Neuron (in vitro differentiated cells): ENCODE data around the gene DNTT.

Experiments used
- H2AFZ ChIP-seq: one replicate; pipeline ENCODE4 v1.6.1; 2013; ENCODE audit warnings: low read depth, mild to moderate bottlenecking, inconsistent platforms, low read length, moderate library complexity
- H3K27me3 ChIP-seq: one replicate; pipeline ENCODE4 v1.6.1; 2013; ENCODE audit warnings: low read length; ENCODE audit not compliant: insufficient read depth
- H3K36me3 ChIP-seq: one replicate; pipeline ENCODE4 v1.6.1; 2013; ENCODE audit warnings: low read length; ENCODE audit not compliant: insufficient read depth
- H3K4me1 ChIP-seq: one replicate; pipeline ENCODE4 v1.6.1; 2013; ENCODE audit warnings: low read length; ENCODE audit not compliant: insufficient read depth
- H3K4me3 ChIP-seq: 2 replicates; pipeline ENCODE4 v1.5.1; 2013; ENCODE audit warnings: mild to moderate bottlenecking, low read length, moderate library complexity
- H3K9me3 ChIP-seq: one replicate; pipeline ENCODE4 v1.6.1; 2013; ENCODE audit warnings: low read length

The DNTT gene

DNA sequence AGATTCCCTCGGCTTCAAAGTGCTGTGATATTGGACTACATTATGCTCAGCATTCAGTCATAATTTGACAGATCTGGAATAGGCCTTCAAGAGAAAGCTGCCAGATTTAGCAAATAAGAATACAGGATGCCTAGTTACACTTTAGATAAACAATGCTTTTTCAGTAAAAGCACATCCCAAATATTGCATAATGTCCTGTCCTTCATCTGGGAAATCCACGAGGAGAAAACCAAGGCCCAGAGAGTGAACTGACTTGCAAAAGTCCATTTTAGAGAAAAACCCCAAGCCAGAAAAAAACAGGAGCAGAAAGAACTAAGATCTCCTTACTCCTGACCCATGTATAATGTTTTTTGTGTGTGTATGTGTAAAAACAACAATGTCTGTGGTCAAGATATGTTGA is 20.9 kb upstream of the DNTT start:
- Histone ChIP-seq H2AFZ (no peak overlapping the region), H3K27me3 (peaks cover 13% of the 10 kb centered on the region), H3K4me1 (no peaks in the 10 kb centered on the region), H3K9me3 (no peaks in the 10 kb centered on the region), H3K36me3 (no peaks in the 10 kb centered on the region), H3K4me3 (no peak overlapping the region)

DNA sequence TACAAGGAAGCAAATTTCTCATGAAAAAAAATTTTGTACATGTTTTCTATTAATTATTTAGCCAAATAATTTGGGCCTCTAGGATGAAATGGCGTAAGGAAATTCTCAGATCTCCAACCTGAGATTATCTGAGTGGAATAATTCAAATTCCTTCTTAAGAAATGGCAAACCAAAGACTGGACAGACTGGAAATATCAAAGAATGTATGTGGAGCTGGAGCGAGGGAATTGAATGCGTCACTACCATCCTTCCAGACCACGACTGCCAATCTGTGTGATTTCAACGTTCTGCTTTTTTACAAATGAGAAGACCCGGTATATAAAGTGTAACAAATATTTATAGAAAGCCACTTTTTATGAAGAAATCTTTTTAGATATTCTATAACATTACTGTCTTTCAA is 20.5 kb upstream of the DNTT start:
- H3K27me3 ChIP-seq, result peaks cover 13% of the 10 kb centered on the region
- no peaks in the 10 kb centered on the region for H3K36me3 ChIP-seq
- no peak overlapping the region for H3K4me3 ChIP-seq
- H3K4me1 ChIP-seq, result no peaks in the 10 kb centered on the region
- H2AFZ ChIP-seq, result no peak overlapping the region
- H3K9me3 ChIP-seq, result no peaks in the 10 kb centered on the region

DNA sequence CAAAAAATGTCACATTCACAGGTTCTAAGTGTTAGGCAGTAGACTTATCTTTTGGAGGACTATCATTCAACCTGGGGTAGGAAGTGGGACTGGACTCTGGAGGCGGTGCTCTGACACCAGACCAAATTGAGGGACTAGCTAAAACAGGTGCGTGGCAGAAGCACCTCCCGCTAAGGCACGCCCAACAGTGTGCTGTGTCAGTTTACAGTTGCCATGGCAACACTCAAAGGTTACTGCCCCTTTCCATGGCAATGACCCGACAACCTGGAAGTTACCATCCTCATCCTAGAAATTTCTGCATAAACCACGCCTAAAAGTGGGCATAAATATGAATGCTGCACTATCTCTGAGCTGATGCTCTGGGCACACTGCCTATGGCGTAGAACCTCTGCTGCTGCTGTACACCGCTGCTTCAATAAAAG is 18.9 kb upstream of the DNTT start:
- Histone ChIP-seq H3K9me3 (no peaks in the 10 kb centered on the region), H3K4me3 (no peak overlapping the region)

DNA sequence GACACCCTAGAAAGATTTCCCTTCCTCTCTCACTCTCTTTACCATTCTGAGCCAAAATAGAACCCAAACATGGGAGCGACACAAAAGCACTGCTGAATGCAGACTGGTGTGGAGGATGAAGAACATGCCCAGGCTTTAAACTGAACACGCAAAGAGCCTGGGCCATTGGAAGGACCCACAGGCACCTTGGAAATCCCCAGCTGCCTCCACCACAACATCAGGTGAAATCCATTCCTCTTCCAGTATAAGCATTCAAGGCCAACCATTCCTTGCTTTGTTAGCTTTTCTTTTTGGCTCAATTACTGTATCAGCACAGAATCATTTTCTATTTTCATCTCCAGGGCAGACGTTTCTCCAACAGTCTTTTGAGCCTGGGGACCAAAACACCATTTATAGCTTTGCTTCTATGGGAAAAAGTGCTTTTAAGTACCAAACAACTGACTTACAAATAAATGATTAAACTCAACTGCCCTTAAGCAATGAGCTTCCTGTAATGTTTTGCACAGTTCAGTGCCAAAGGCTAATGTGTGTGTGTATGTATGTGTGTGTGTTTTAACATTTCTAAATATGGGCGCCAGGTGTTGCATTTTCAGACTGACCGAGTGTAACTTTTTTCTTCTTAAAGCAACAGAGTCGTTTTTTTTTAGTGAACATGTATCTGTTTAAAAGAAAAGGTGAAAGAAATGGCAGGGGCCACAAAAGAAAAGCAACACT is 16.7 kb upstream of the DNTT start:
- H3K9me3 ChIP-seq, result no peaks in the 10 kb centered on the region
- no peaks in the 10 kb centered on the region for H3K36me3 ChIP-seq
- H3K4me1 ChIP-seq, result no peaks in the 10 kb centered on the region
- H2AFZ ChIP-seq, result no peak overlapping the region
- H3K4me3 ChIP-seq, result no peak overlapping the region
- H3K27me3 ChIP-seq, result peaks cover 13% of the 10 kb centered on the region

More for the DNA sequence above, 18.9 kb upstream of the DNTT start:
- no peaks in the 10 kb centered on the region for H3K36me3 ChIP-seq
- H3K4me1 ChIP-seq, result no peaks in the 10 kb centered on the region
- H3K27me3 ChIP-seq, result peaks cover 8% of the 10 kb centered on the region
- H2AFZ ChIP-seq, result no peak overlapping the region

DNA sequence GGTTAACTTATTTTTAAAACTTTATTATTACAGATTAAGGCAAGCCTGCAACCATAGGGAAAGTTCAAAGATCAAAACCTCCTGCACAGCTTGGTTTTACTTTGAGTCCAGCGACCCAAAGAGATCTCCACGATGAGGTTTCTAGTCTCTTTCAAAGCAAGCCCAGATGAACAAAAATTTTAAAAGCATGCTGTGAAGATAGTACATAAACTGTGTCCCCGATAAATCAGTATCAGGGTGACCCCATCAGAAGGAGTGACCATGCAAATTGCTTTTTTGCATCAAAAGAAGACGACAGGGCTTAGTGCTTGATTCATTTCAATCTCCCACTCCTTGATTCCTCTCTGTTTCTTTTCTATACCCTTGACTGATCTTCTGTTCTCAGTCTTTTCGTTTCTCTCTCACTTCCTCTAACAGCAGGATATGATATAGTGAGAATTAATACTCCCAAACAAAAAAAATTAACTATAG is 16.0 kb upstream of the DNTT start:
- Histone ChIP-seq H2AFZ (no peak overlapping the region), H3K9me3 (no peaks in the 10 kb centered on the region), H3K36me3 (no peaks in the 10 kb centered on the region), H3K4me3 (no peak overlapping the region), H3K27me3 (peaks cover 13% of the 10 kb centered on the region), H3K4me1 (no peaks in the 10 kb centered on the region)

DNA sequence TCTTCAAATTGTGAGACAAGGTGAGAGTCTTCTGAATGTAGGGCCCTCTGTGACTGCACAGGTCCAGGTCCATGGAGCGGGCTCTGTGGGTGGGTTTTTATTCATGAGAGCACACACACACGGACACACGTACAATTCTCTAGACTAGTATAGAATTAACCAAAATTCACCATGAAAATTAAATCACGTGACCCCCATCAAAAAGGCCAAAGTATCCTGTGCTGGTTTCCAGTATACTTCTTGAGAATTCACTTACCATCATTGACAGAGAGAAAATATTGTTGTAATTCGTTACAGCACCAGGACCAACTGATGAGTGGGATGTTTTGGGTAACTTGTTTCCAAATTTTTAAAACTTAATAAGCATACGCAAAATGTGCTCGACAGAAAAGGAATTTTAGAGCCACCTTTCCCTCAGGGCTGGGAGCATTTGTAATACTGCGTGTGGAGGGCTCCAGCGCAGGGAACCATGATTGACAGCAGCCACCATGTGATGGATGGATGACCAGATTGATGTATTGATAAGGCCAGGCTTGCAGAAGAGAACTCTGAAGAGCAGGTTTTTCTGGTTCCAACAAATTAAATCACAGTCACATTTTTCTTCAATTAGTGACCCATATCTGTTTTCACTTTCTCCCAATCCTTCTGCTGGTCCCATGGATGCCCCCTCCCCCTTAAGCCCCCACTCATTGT is 14.9 kb upstream of the DNTT start:
- Histone ChIP-seq H3K4me1 (no peaks in the 10 kb centered on the region), H3K9me3 (no peaks in the 10 kb centered on the region), H2AFZ (no peak overlapping the region), H3K27me3 (peaks cover 13% of the 10 kb centered on the region), H3K36me3 (no peaks in the 10 kb centered on the region), H3K4me3 (no peak overlapping the region)

DNA sequence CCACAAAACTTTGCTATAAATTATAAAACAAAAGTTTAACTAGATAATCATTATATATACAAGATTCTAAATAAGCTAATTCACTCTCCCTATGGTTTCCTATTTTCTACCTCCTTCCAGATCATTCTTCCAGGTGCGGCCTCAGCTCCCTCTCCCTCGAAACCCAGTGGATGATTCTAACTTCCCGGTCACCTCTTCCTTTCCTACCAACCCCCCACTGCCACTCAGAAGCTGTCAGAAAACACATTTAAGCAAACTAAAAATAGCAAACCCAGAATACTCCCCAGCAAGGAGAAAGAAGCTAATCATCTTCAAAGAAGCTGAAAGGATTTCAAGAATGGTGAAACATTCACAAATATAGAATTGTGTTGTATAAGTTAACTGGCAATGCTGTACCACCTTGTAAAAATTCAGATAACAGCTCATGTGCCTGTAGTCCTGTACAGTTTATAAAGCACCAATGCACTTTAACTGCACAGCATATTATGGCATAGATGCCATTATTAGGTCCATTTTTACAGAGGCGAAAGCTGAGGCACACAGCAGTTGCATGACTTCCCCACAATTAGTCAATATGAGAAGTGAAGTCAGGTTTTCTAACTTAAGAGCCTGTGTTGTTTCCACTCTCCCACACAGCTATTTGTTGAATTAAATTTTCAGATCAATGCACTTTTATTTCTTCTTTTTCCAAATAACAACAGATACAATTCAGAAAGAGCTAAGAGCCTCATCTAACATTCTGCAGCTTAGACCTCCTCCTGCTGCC is 13.7 kb upstream of the DNTT start:
- H3K36me3 ChIP-seq, result no peaks in the 10 kb centered on the region
- no peak overlapping the region for H3K4me3 ChIP-seq
- H3K27me3 ChIP-seq, result peaks cover 13% of the 10 kb centered on the region
- no peaks in the 10 kb centered on the region for H3K9me3 ChIP-seq
- H2AFZ ChIP-seq, result no peak overlapping the region
- no peaks in the 10 kb centered on the region for H3K4me1 ChIP-seq

DNA sequence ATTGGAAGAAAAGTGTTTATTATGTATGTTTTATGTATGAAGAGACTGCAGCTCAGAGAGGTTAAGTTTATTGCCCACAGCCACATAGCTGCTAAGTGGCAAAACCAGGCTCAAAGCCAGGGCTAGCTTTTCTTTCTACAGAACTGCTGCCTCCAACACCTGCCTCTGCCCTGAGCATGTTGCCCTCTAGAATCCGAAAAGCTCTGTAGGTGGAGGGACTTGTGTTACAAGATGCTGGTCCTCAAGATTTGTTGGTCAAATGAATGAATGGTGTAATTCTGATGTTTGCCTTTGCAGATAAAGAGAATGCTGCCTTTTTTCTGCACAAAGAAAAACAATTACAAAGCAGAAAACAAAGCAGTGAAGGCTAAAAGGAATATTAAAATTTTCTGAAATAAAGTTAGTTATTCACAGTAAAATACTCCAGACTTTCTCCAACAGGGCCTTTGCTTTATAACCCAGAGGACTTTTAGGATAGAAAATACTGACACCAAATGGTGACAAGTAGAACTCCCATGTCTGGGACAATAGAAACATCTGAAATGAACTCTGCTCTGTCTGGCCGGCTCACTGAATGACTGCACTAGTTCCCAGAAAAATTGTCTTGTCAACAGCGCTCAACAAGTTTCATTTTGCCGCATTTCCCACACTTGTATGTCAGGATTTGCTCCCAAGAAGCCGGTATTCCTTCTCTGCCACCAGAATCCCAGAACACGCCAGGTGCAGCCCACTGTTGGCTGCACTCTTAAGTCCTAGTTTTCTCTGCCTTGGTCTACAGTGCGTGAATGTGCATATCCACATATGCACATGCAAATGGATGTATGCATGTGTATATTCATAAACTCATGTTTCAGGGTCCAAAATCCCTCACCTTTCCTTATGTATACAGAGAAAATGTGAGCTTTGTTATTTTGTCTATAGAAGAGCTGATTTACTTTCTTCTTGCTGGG is 11.0 kb upstream of the DNTT start:
- no peaks in the 10 kb centered on the region for H3K36me3 ChIP-seq
- H3K27me3 ChIP-seq, result peaks cover 5% of the 10 kb centered on the region
- H2AFZ ChIP-seq, result no peak overlapping the region
- H3K9me3 ChIP-seq, result no peaks in the 10 kb centered on the region
- H3K4me3 ChIP-seq, result no peak overlapping the region
- H3K4me1 ChIP-seq, result no peaks in the 10 kb centered on the region

DNA sequence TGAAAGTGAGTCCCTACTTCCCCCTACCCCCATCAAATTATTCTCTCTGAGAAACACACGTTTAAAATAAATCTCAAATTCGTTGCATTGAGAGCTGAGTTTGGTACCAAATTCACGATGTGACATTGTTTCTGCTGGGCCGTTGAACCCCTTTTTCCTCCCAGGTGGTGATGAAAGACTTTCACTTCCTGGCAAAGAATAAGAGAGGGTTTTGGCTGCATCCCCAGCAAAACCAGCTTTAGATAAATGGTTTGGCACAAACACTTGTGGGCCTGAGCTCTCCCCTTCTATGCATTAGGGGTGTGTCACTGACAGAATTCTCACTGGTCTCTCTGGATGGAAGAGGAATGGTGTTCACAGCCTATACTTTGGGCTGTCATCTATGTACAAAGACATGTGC is 8.8 kb upstream of the DNTT start:
- Histone ChIP-seq H3K9me3 (no peaks in the 10 kb centered on the region), H3K4me3 (no peak overlapping the region), H3K27me3 (peaks cover 9% of the 10 kb centered on the region), H2AFZ (no peak overlapping the region), H3K4me1 (no peaks in the 10 kb centered on the region), H3K36me3 (no peaks in the 10 kb centered on the region)

DNA sequence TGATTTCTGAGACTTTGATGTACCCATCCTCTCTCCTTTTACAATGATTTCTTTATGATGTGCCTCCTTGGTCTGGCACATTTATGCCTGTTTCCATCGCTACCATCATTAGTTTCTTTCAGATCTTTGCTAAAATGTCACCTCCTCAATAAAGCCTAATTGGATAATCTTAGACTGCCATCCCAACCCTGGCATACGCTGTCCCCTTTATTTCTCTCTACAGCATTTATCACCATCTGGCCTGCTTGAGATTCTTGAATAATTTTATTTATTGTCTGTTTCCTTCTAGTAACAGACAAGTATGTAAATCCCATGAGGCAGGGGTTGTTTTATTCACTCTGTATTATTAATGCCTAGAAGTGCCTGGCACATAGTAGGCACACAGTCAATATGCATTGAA is 6.7 kb upstream of the DNTT start:
- H2AFZ ChIP-seq, result no peak overlapping the region
- H3K9me3 ChIP-seq, result no peaks in the 10 kb centered on the region
- no peak overlapping the region for H3K4me3 ChIP-seq
- H3K36me3 ChIP-seq, result no peaks in the 10 kb centered on the region
- H3K27me3 ChIP-seq, result peaks cover 7% of the 10 kb centered on the region
- peaks cover 4% of the 10 kb centered on the region for H3K4me1 ChIP-seq

DNA sequence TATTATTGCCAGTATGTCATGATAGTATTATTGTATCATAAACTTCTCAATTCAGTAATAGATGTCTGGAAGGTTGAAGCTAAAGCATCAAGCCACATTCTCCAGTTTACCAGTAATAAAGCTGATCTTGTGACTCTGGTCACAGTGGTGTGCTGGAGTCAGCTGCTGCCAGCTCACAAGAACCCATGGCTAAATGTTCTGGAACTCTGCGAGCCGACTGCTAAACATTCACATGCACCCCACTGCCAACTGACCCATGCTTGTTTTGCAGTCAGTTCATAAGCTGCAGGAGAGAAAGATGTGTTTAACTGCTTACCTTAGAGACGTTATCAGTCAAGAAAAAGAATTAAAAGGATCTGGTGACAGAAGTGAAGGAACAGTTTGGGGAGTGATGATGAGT is 5.9 kb upstream of the DNTT start:
- H3K9me3 ChIP-seq, result no peaks in the 10 kb centered on the region
- no peaks in the 10 kb centered on the region for H3K36me3 ChIP-seq
- peaks cover 4% of the 10 kb centered on the region for H3K4me1 ChIP-seq
- H3K4me3 ChIP-seq, result no peak overlapping the region
- no peak overlapping the region for H2AFZ ChIP-seq
- peaks cover 7% of the 10 kb centered on the region for H3K27me3 ChIP-seq

DNA sequence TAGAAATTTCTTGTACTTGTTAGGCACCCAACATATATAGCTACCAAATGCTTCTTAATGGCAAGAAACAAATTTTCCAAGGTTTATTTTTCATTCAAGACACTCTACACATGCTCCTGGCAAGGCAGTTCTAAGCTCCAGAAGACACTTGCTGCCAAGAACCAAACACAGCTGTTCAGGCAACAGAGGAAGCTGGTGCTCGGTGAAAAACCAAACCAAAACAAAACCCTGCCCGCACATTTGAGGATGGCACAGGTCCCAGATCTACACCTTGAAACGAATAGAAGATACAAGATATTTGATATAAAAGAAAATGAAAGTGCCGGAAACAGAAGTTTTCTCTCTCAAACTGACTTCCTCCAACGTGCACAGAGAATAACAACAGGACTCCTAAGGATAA is 4.9 kb upstream of the DNTT start:
- peaks cover 7% of the 10 kb centered on the region for H3K27me3 ChIP-seq
- no peak overlapping the region for H2AFZ ChIP-seq
- no peaks in the 10 kb centered on the region for H3K9me3 ChIP-seq
- H3K36me3 ChIP-seq, result no peaks in the 10 kb centered on the region
- no peak overlapping the region for H3K4me3 ChIP-seq
- H3K4me1 ChIP-seq, result peaks cover 4% of the 10 kb centered on the region
